Upper lobe of left lung (tissue), 6 donors: ENCODE results near the gene NIM1K. TPM values are rescaled to one million over a fixed set of nuclear protein-coding genes. Genes with fewer than 3 reads are reported as not detected.

ENCODE experiments used
- ATAC-seq, 2 donors: fragments of 200-7000 bp; cut with Tn5 transposase; one replicate each; pipeline ENCODE4 v1.9.1; 2022; ENCODE audit warnings: mild to moderate bottlenecking in 2 of 2, moderate library complexity in 2 of 2; ENCODE audit not compliant: low FRiP score in 2 of 2
- DNase-seq, 2 donors: peaks; one replicate each; pipeline ENCODE4 v3.0.0-alpha.2; 2019 to 2020
- H3K27ac ChIP-seq, 4 donors: fragments of 200-600 bp; sonication (generic); one replicate each; pipeline ENCODE4 v1.5.1; 2016 to 2019
- H3K27me3 ChIP-seq, 4 donors: fragments of 200-600 bp; sonication (generic); one replicate each; pipeline ENCODE4 v1.5.1; 2017 to 2019
- H3K36me3 ChIP-seq, 4 donors: fragments of 200-600 bp; sonication (generic); one replicate each; pipeline ENCODE4 v1.5.1; 2016 to 2019
- H3K4me1 ChIP-seq, 4 donors: fragments of 200-600 bp; sonication (generic); one replicate each; pipeline ENCODE4 v1.5.1; 2018 to 2019
- H3K4me3 ChIP-seq, 4 donors: fragments of 200-600 bp; sonication (generic); one replicate each; pipeline ENCODE4 v1.5.1; 2017 to 2019; ENCODE audit warnings: mild to moderate bottlenecking in 2 of 4, moderate library complexity in 1 of 4
- H3K9me3 ChIP-seq, 4 donors: fragments of 200-600 bp; sonication (generic); one replicate each; pipeline ENCODE4 v1.5.1; 2018 to 2019
- EP300 ChIP-seq, 4 donors: sonication (generic); formaldehyde crosslinking; IDR thresholded peaks; one replicate each; pipeline ENCODE4 v1.5.1; 2017; ENCODE audit warnings: antibody characterized with exemption in 4 of 4, control low read depth in 2 of 4
- POLR2A ChIP-seq, 4 donors: fragments of 450-650 bp; IDR thresholded peaks; one replicate each; pipeline ENCODE4 v1.5.1; 2016 to 2017; ENCODE audit warnings: antibody characterized with exemption in 4 of 4, mild to moderate bottlenecking in 2 of 4
- POLR2AphosphoS5 ChIP-seq, 2 donors: sonication (generic); formaldehyde crosslinking; IDR thresholded peaks; one replicate each; pipeline ENCODE4 v1.5.1; 2017; ENCODE audit warnings: antibody characterized with exemption in 2 of 2
- WGBS, 2 donors: methylation state at CpG; one replicate each; pipeline ENCODE4 v1.1.5; 2017 to 2018; 5-methylcytosine and 5-hydroxymethylcytosine counted together
- total RNA-seq, 6 donors: library from RNA; depleted of rRNA in 4 of 6; stranded (reverse); fragments of >200 nt in 4 of 6; gene quantifications; one replicate each; pipeline versions ENCODE4 v1.1.0 to v1.2.1, GENCODE V29; 2016 to 2021
- TF ChIP-seq, protein P1 (sequence below), 6 experiments: fragments of 450-650 bp in 4 of 6; fragments of 200-600 bp in 2 of 6; sonication (generic) in 2 of 6; IDR thresholded peaks; one replicate each; pipeline ENCODE4 v1.5.1; 2016 to 2019; ENCODE audit warnings: antibody characterized with exemption in 6 of 6
- donor health status: DM: no; HTN: no; CAD: no; lungs with moderate emphysema.
- donor health status: DM: no; HTN: yes; CAD: no; lungs with severe emphysema.

Gene NIM1K
- total RNA-seq, 6 donors from 2014 or later = 1.8 to 29.3 (median 4.6) TPM

DNA sequence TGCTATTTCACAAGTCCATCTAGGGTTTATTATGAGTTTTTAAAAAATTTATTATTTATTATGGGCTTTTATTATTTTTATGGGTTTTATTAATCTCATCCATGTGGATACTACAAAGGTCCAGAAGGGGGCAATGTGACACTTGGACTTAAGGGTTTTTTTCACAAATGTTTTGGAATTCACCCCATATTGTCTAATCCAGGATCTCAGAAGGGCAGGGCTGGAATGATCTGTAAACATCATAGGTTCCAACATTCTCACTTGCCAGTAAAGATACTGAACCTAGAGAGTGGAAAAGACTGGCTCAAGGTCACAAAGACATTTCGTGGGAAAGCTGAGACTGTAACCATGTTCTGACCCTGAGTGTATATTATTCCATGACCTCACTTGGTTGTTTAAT is 35.6 kb downstream of the NIM1K start:
- Histone ChIP-seq H3K27ac (no peak overlapping the region), H3K36me3 (no peaks in the 10 kb centered on the region), H3K9me3 (no peaks in the 10 kb centered on the region), H3K4me3 (no peak overlapping the region), H3K4me1 (peaks cover 0 to 3% (median 0%) of the 10 kb centered on the region in 4 donors), H3K27me3 (no peaks in the 10 kb centered on the region)
- no peak for ATAC-seq
- DNase-seq = no peak
- 54 to 56% methylated on average over 1 of the region's 1 CpG for WGBS, 2 donors
- TF ChIP-seq, protein P1, sequence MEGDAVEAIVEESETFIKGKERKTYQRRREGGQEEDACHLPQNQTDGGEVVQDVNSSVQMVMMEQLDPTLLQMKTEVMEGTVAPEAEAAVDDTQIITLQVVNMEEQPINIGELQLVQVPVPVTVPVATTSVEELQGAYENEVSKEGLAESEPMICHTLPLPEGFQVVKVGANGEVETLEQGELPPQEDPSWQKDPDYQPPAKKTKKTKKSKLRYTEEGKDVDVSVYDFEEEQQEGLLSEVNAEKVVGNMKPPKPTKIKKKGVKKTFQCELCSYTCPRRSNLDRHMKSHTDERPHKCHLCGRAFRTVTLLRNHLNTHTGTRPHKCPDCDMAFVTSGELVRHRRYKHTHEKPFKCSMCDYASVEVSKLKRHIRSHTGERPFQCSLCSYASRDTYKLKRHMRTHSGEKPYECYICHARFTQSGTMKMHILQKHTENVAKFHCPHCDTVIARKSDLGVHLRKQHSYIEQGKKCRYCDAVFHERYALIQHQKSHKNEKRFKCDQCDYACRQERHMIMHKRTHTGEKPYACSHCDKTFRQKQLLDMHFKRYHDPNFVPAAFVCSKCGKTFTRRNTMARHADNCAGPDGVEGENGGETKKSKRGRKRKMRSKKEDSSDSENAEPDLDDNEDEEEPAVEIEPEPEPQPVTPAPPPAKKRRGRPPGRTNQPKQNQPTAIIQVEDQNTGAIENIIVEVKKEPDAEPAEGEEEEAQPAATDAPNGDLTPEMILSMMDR (IDR thresholded peaks at IDR 0.05) = peak in 3 of 6 experiments; percentile 10 to 33 (median 18)
- TF ChIP-seq POLR2A (IDR thresholded peaks at IDR 0.05) (no peak), POLR2AphosphoS5 (IDR thresholded peaks at IDR 0.05) (no peak)

DNA sequence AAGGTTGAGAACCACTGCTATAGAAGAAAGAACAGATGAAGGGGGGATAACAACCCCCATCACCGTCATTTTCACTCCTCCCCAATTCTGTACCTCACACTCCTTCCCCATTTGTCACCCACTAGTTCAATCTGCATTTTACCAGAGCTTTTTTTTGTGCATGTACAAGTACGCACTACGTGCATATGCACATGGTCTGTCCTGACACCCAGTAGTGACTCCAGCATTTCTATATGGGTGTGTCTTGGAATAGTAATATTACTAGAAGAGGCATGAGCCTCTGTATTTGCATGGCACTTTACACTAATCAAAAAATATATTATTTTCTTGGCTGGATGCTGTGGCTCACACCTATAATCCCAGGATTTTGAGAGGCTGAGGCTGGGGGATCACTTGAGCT is 38.7 kb downstream of the NIM1K start:
- WGBS, 2 donors = 86 to 91% methylated on average over 3 of the region's 3 CpGs
- ATAC-seq = no peak

DNA sequence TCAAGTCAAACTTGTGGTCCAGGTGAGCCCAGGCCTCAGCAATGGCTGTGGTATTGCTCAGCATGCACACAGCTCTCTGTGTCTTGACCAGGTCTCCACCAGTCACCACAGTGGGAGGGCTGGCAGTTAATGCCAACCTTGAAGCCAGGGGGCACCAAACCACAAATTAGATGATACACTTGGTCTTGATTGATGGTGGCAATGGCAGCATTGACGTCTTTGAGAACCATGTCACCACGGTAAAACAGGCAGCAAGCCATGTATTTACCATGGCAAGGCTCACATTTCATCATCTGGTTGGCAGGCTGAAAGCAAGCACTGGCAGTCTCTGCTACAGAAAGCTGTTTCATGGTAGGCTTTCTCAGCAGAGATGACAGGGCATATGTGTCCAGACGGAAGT is 40.0 kb downstream of the NIM1K start:
- H3K27ac ChIP-seq = no peak overlapping the region
- WGBS, 2 donors = 48 to 64% methylated on average over 3 of the region's 3 CpGs
- no peaks in the 10 kb centered on the region for H3K9me3 ChIP-seq
- H3K27me3 ChIP-seq = no peaks in the 10 kb centered on the region
- H3K36me3 ChIP-seq = no peaks in the 10 kb centered on the region
- TF ChIP-seq, protein P1 (IDR thresholded peaks at IDR 0.05) = peak in 1 of 6 experiments; percentile 49
- no peak for TF ChIP-seq POLR2AphosphoS5 (IDR thresholded peaks at IDR 0.05)
- DNase-seq (peak in 1 of 2 donors; percentile 57), ATAC-seq (peak in 1 of 2 donors; percentile 32)
- peaks cover 0 to 8% (median 0%) of the 10 kb centered on the region in 4 donors for H3K4me1 ChIP-seq
- H3K4me3 ChIP-seq = no peak overlapping the region

More for the DNA sequence above, 38.7 kb downstream of the NIM1K start:
- no peak overlapping the region for H3K27ac ChIP-seq
- H3K36me3 ChIP-seq = no peaks in the 10 kb centered on the region
- no peak overlapping the region for H3K4me3 ChIP-seq
- H3K9me3 ChIP-seq = no peaks in the 10 kb centered on the region
- peaks cover 0 to 8% (median 0%) of the 10 kb centered on the region in 4 donors for H3K4me1 ChIP-seq
- TF ChIP-seq POLR2AphosphoS5 (IDR thresholded peaks at IDR 0.05) (no peak), EP300 (IDR thresholded peaks at IDR 0.05) (no peak), POLR2A (IDR thresholded peaks at IDR 0.05) (no peak)
- TF ChIP-seq, protein P1 (IDR thresholded peaks at IDR 0.05) = no peak
- no peaks in the 10 kb centered on the region for H3K27me3 ChIP-seq
- DNase-seq = no peak

DNA sequence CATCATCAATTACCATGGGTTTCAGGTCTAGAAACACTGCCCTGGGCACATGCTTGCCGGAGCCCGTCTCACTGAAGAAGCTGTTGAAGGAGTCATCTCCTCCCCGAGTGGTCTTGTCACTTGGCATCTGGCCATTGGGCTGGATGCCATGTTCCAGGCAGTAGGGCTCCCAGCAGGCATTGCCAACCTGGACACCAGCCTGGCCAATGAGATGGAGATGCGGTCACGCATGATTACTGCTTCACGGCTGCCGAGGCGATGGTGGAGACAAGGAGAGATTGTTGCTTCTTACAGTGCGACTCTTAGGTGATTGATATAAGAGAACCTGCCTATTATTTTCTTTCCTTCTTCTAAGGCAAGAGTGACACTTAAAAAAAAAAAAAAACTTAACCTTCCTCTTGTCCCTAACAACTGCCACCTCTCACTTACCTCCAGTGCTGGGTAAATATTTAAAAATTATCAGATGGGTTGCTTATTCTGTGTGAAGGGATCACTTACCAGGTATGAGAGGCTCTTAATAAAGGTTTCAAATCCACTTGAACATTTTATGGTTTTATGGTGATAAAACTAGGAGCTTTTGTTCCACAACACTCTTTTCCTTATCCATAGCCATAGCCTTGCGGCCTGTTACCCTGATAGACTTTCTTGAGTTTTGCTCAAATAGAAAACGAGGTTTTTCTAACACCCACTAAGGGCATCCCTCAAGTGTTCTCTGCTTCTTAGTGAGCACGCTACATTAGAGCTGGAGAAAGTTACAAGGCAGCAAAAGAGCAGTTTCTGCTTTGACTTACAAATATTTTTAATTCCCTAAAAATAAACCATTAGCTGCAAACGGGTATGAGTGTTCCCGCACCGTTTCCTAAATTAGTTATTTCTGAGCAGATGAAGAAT is 41.2 kb downstream of the NIM1K start:
- Histone ChIP-seq H3K27me3 (no peaks in the 10 kb centered on the region), H3K27ac (peak overlapping the region in 1 of 4 donors; percentile 43), H3K4me1 (peaks cover 0 to 8% (median 0%) of the 10 kb centered on the region in 4 donors), H3K36me3 (no peaks in the 10 kb centered on the region), H3K4me3 (no peak overlapping the region), H3K9me3 (no peaks in the 10 kb centered on the region)
- peak in 1 of 4 donors; percentile 51 for TF ChIP-seq EP300 (IDR thresholded peaks at IDR 0.05)
- TF ChIP-seq, protein P1 (IDR thresholded peaks at IDR 0.05) = no peak
- TF ChIP-seq POLR2A (IDR thresholded peaks at IDR 0.05) = no peak
- ATAC-seq (peak; percentile 42 to 81), DNase-seq (peak in 1 of 2 donors; percentile 22)
- 66 to 75% methylated on average over 12 to 15 of the region's 15 CpGs for WGBS, 2 donors
